RWPE1 (cell line): Measurements from ENCODE around the gene TIMP2.
"Not testable (repeated sequence)": the region's sequence is repeated elsewhere in the genome, so short reads cannot be mapped to it uniquely, and the experiment has no call there.

Source experiments
- CTCF ChIA-PET: fragments of 350-600 bp; sonication (Branson Sonifier 250); formaldehyde crosslinking; extraction: SDS; loops from one replicate; lab custom pipeline; 2021; lab: Yijun Ruan, JAX
- POLR2A ChIA-PET: fragments of 400-600 bp; formaldehyde crosslinking; extraction: SDS; loops from one replicate; lab custom pipeline; 2020; ENCODE audit warnings: antibody characterized with exemption; ENCODE audit not compliant: low non-redundant PET; lab: Yijun Ruan, JAX
- DNase-seq: peaks from one replicate; pipeline ENCODE4 v3.0.0; 2012; ENCODE audit warnings: low spot score
- H3K27ac ChIP-seq: fragments of 450-650 bp; 2 replicates; pipeline ENCODE4 v1.5.1; 2017
- CTCF ChIP-seq: fragments of 450-650 bp; conservative IDR thresholded peaks from 2 replicates; pipeline ENCODE4 v1.5.1; 2017; ENCODE audit warnings: low read depth, mild to moderate bottlenecking

TIMP2 gene

GRCh38 chr17:78893684-78894083 is 31.5 kb downstream of the TIMP2 start:
- POLR2A ChIA-PET = no interaction called here
- no peak for TF ChIP-seq CTCF

GRCh38 chr17:78892936-78893379 is 32.2 kb downstream of the TIMP2 start:
- no peak for DNase-seq
- POLR2A ChIA-PET = no interaction called here
- no peak for TF ChIP-seq CTCF
- CTCF ChIA-PET = no interaction called here
- peak overlapping the region; percentile 45 for H3K27ac ChIP-seq

More at GRCh38 chr17:78893684-78894083, 31.5 kb downstream of the TIMP2 start:
- CTCF ChIA-PET = no interaction called here
- H3K27ac ChIP-seq = peak overlapping the region; percentile 38
- no peak for DNase-seq

- POLR2A ChIA-PET = interaction anchor here (0.5 kb wide), 1 partner anchor 34 kb away, joined by 3 read pairs; no protein-coding TSS in a partner anchor
- peak overlapping the region; percentile 45 for H3K27ac ChIP-seq
- DNase-seq = no peak
- no peak for TF ChIP-seq CTCF
- CTCF ChIA-PET = no interaction called here
These were observed 32.7 kb downstream of the TIMP2 start for GRCh38 chr17:78892520-78892919.

- POLR2A ChIA-PET = interaction anchor here (0.5 kb wide), 1 partner anchor 34 kb away, joined by 3 read pairs; no protein-coding TSS in a partner anchor
- CTCF ChIA-PET = no interaction called here
These were observed 33.1 kb downstream of the TIMP2 start for GRCh38 chr17:78892062-78892456.

GRCh38 chr17:78891406-78892061 is 33.7 kb downstream of the TIMP2 start:
- DNase-seq = no peak
- ChIA-PET POLR2A (no interaction called here), CTCF (interaction anchor here (0.6 to 0.7 kb wide), 2 partner anchors 12 to 153 kb away, joined by 3 to 5 read pairs; no protein-coding TSS in a partner anchor)
- no peak for TF ChIP-seq CTCF
- H3K27ac ChIP-seq = peak overlapping the region; percentile 45

More at GRCh38 chr17:78892062-78892456, 33.1 kb downstream of the TIMP2 start:
- DNase-seq = no peak
- peak overlapping the region; percentile 45 for H3K27ac ChIP-seq
- no peak for TF ChIP-seq CTCF

- ChIA-PET CTCF (no interaction called here), POLR2A (no interaction called here)
- peak overlapping the region; percentile 45 for H3K27ac ChIP-seq
- TF ChIP-seq CTCF = no peak
- no peak for DNase-seq
These were observed 34.7 kb downstream of the TIMP2 start for GRCh38 chr17:78890498-78890897.

GRCh38 chr17:78890096-78890495 is 35.1 kb downstream of the TIMP2 start:
- DNase-seq, POLR2A ChIA-PET, CTCF ChIA-PET: not testable (repeated sequence)
- H3K27ac ChIP-seq = peak overlapping the region; percentile 45
